B cell (primary cell): ENCODE results near the gene HPD.

ENCODE experiments used
- CTCF ChIP-seq: fragments of 200-600 bp; IDR thresholded peaks from one replicate; pipeline ENCODE4 v1.8.0; 2022; ENCODE audit warnings: antibody characterized with exemption, mild to moderate bottlenecking
- EZH2 ChIP-seq: IDR thresholded peaks from 2 replicates; pipeline ENCODE4 v1.6.1; 2012; ENCODE audit warnings: borderline replicate concordance, low read depth, mild to moderate bottlenecking, moderate library complexity, low read length; ENCODE audit not compliant: insufficient read depth, poor library complexity, severe bottlenecking

- TF ChIP-seq EZH2, result no peak
- TF ChIP-seq CTCF, result no peak
These were observed 44.7 kb downstream of the HPD start for GRCh38 chr12:121813951-121814350.
